NCI-H524 (cell line): Measurements from ENCODE around the gene GLT8D2.

Experiments
- DNase-seq, 2 experiments: peaks; one replicate each; lab custom pipeline; 2025; lab: John Stamatoyannopoulos, UW

The GLT8D2 gene

GRCh38 chr12:103952497-103952896, 97.5 kb downstream of the GLT8D2 start:
- no peak for DNase-seq

- no peak for DNase-seq
These were observed 101.1 kb downstream of the GLT8D2 start for GRCh38 chr12:103948746-103949406.

GRCh38 chr12:103947871-103948555, 102.0 kb downstream of the GLT8D2 start:
- DNase-seq, result no peak

- DNase-seq, result no peak
These were observed 105.0 kb downstream of the GLT8D2 start for GRCh38 chr12:103944964-103945363.
